ENCODE data around the gene SUPT5H.

DNA sequence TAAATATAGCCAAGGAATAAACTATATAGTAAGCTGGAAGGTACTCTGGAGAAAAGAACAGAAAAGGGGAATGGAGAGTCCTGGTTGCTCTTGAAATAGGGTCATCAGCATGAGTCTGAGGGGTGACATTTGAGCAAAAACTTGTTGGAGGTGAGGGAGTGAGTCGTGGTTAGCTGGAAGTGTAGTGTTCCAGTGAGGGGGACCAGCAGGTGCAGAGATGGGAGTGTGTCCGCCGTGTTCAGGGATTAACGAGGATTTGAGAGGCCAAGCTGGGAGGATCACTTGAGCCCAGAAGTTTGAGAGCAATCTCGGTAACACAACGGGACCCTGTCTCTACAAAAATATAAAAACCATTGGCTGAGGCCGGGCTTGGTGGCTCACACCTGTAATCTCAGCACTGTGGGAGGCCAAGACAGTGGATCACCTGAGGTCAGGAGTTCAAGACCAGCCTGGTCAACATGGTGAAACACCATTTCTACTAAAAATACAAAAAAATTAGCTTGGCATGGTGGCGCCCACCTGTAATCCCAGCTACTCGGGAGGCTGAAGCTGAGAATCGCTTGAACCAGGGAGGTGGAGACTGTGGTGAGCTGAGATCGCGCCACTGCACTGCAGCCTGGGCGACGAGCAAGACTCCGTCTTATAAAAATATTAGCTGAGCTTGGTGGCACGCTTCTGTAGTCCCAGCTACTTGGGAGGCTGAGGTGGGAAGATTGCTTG, 1.1 kb downstream of the SUPT5H start:
- TF ChIP-seq, protein P1, sequence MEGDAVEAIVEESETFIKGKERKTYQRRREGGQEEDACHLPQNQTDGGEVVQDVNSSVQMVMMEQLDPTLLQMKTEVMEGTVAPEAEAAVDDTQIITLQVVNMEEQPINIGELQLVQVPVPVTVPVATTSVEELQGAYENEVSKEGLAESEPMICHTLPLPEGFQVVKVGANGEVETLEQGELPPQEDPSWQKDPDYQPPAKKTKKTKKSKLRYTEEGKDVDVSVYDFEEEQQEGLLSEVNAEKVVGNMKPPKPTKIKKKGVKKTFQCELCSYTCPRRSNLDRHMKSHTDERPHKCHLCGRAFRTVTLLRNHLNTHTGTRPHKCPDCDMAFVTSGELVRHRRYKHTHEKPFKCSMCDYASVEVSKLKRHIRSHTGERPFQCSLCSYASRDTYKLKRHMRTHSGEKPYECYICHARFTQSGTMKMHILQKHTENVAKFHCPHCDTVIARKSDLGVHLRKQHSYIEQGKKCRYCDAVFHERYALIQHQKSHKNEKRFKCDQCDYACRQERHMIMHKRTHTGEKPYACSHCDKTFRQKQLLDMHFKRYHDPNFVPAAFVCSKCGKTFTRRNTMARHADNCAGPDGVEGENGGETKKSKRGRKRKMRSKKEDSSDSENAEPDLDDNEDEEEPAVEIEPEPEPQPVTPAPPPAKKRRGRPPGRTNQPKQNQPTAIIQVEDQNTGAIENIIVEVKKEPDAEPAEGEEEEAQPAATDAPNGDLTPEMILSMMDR (IDR thresholded peaks at IDR 0.05) = no peak
- TF ChIP-seq POLR2A (IDR thresholded peaks at IDR 0.05; ENCODE audit: low read depth) (no peak), EP300 (IDR thresholded peaks at IDR 0.05) (no peak), POLR2AphosphoS5 (IDR thresholded peaks at IDR 0.05) (no peak)
